Measurements from ENCODE around the gene VPS41. TPM values are rescaled to one million over a fixed set of nuclear protein-coding genes. Genes with fewer than 3 reads are reported as not detected.

VPS41 gene
- polyA plus RNA-seq, 3 donors: 12.7 to 62.2 (median 56.7) TPM

DNA sequence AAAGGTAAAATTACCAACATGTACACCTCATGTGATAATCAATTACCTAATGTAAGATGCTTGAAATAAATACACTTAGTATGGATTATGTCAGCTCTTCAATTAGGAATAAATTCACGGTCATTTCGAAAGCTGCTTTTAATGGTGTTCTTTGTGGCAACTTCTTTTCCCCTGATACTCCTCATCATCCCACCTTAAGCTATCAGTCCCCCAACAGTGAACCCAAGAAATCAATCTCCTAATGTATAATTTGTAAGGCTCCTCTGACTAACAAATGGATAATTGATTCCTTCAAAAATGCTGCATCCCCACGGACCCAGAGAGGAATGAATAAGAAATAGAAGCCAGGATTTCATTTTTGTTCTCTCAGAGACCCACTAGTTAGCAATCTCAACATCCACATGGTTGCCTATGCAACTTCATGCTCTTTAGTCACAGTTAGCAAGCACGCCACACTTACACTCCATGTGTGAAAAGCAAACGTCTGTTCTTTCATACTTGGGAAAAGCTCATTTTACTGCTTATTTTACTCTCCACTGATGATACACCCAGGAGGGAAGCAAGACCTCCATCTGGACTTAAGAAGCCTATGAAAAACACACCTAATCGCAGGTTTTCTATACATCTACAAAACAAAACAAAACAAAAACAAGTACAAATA is 70.1 kb downstream of the VPS41 start:
- Mint-ChIP-seq H3K27me3 (ENCODE audit: low read depth in 3 of 3) (no peaks in the 10 kb centered on the region), H3K27ac (no peak overlapping the region), H3K4me3 (no peak overlapping the region), H3K36me3 (peaks cover 4 to 13% of the 10 kb centered on the region in 2 donors), H3K4me1 (peaks cover 3% of the 10 kb centered on the region), H3K9me3 (peaks cover 0 to 3% (median 2%) of the 10 kb centered on the region in 7 donors)
- WGBS (ENCODE audit: insufficient coverage): 96% methylated on average over 3 of the region's 6 CpGs
- Histone ChIP-seq H3K79me2 (ENCODE audit: insufficient read depth, low read length) (no peaks in the 10 kb centered on the region), H3K9me3 (replicated peaks in 1 of 2; ENCODE audit: control insufficient read depth in 1 of 2, insufficient read depth in 1 of 2, low read length in 2 of 2) (no peaks in the 10 kb centered on the region), H3K4me1 (ENCODE audit: control insufficient read depth in 1 of 2, insufficient read depth in 2 of 2, low read length in 2 of 2) (no peaks in the 10 kb centered on the region), H3K4me2 (replicated peaks; ENCODE audit: extremely low read depth, low read length, poor library complexity, severe bottlenecking) (no peak overlapping the region), H4K20me1 (ENCODE audit: insufficient read depth, low read length) (peaks cover 48% of the 10 kb centered on the region), H3K9ac (ENCODE audit: insufficient read depth, low read length, poor library complexity, severe bottlenecking) (no peak overlapping the region), H3K4me3 (replicated peaks in 1 of 3; ENCODE audit: low read depth in 2 of 3, low read length in 3 of 3) (no peak overlapping the region), H3K27ac (ENCODE audit: low read depth in 1 of 2, low read length in 2 of 2) (no peak overlapping the region), H3K36me3 (replicated peaks in 1 of 2; ENCODE audit: control insufficient read depth in 1 of 2, insufficient read depth in 2 of 2, low read length in 2 of 2) (peaks cover 0 to 5% of the 10 kb centered on the region in 2 donors), H2AFZ (ENCODE audit: insufficient read depth, low read depth, low read length, poor library complexity, severe bottlenecking) (no peak overlapping the region), H3K27me3 (ENCODE audit: control insufficient read depth in 2 of 2, insufficient read depth in 2 of 2, low read length in 2 of 2) (no peaks in the 10 kb centered on the region)
- no peak for DNase-seq
- TF ChIP-seq CTCF (IDR thresholded peaks at IDR 0.05): no peak
- intact Hi-C loops (cut with micrococcal nuclease): no loop called here

DNA sequence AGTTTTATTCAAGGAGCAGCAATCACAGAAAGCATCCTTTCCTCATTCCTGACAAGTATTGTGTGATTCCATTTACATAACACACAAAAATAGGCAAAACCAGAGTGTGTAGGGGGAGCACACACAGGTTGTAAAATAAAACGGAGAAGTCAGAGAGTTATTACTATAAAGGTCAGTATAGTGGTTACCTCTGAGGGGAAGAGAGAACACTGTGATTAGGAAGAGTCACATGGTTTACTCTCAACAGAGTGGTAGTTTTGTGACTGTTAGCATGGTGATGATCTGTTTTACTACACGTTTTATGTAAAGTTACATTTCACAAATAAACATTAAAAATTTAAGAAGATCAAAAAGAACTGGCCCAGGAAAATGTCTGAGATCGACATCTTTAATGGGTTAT is 74.6 kb downstream of the VPS41 start:
- H3K79me2 ChIP-seq (ENCODE audit: insufficient read depth, low read length): no peaks in the 10 kb centered on the region
- WGBS (ENCODE audit: insufficient coverage): no CpG with 5 or more reads among the region's 3 CpGs
- no peaks in the 10 kb centered on the region for H3K9me3 ChIP-seq (replicated peaks in 1 of 2; ENCODE audit: control insufficient read depth in 1 of 2, insufficient read depth in 1 of 2, low read length in 2 of 2)
- DNase-seq: no peak
- H3K36me3 ChIP-seq (replicated peaks in 1 of 2; ENCODE audit: control insufficient read depth in 1 of 2, insufficient read depth in 2 of 2, low read length in 2 of 2): peaks cover 0 to 16% of the 10 kb centered on the region in 2 donors
- peaks cover 28% of the 10 kb centered on the region for H4K20me1 ChIP-seq (ENCODE audit: insufficient read depth, low read length)
- no peaks in the 10 kb centered on the region for H3K4me1 ChIP-seq (ENCODE audit: control insufficient read depth in 1 of 2, insufficient read depth in 2 of 2, low read length in 2 of 2)
- H3K27ac ChIP-seq (ENCODE audit: low read depth in 1 of 2, low read length in 2 of 2): no peak overlapping the region
- H3K9me3 Mint-ChIP-seq: peaks cover 0 to 3% (median 0%) of the 10 kb centered on the region in 7 donors
- no peak overlapping the region for H3K4me3 ChIP-seq (replicated peaks in 1 of 3; ENCODE audit: low read depth in 2 of 3, low read length in 3 of 3)
- no peak overlapping the region for H3K9ac ChIP-seq (ENCODE audit: insufficient read depth, low read length, poor library complexity, severe bottlenecking)
- no peak for TF ChIP-seq CTCF (IDR thresholded peaks at IDR 0.05)
- H3K4me2 ChIP-seq (replicated peaks; ENCODE audit: extremely low read depth, low read length, poor library complexity, severe bottlenecking): no peak overlapping the region
- H3K36me3 Mint-ChIP-seq: peaks cover 7 to 9% of the 10 kb centered on the region in 2 donors
- no peaks in the 10 kb centered on the region for H3K4me1 Mint-ChIP-seq
- intact Hi-C loops (cut with micrococcal nuclease): no loop called here
- no peak overlapping the region for H2AFZ ChIP-seq (ENCODE audit: insufficient read depth, low read depth, low read length, poor library complexity, severe bottlenecking)
- no peaks in the 10 kb centered on the region for H3K27me3 ChIP-seq (ENCODE audit: control insufficient read depth in 2 of 2, insufficient read depth in 2 of 2, low read length in 2 of 2)
- H3K27ac Mint-ChIP-seq: no peak overlapping the region
- no peak overlapping the region for H3K4me3 Mint-ChIP-seq
- peaks cover 0 to 2% (median 0%) of the 10 kb centered on the region in 3 donors for H3K27me3 Mint-ChIP-seq (ENCODE audit: low read depth in 3 of 3)

Measured in CD14-positive monocyte (primary cell).